Activated CD4-positive, CD25-positive, alpha-beta regulatory T cell (primary cell): ENCODE measurements around the gene ANKS1B.
"Not testable (repeated sequence)": the region's sequence is repeated elsewhere in the genome, so short reads cannot be mapped to it uniquely, and the experiment has no call there.

ENCODE experiments used
- DNase-seq, 4 experiments: peaks; one replicate each; lab custom pipeline; 2025; lab: John Stamatoyannopoulos, UW

The ANKS1B gene

GRCh38 chr12:99870085-99870484 is 114.7 kb downstream of the ANKS1B start:
- no peak for DNase-seq

DNA sequence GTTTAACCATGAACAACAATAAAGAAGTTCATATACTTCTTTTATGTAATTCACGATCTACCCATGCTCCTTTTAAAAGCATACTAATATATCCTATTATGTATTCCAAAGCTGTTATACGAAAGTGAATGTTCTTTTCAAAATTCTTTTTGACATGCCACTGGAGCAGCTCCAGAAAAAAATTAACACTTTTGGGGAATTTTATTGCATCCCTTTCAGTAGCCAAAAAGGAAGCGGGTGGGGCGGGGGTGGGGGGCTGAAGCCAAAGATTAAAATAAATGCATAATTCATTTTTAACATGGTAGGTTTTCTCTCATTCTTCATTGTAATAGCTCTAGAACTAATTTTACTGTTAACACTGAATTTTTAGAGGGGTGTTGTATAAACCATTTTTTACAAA is 123.0 kb downstream of the ANKS1B start:
- no peak for DNase-seq

GRCh38 chr12:99859126-99859525 is 125.6 kb downstream of the ANKS1B start:
- DNase-seq = no peak

DNA sequence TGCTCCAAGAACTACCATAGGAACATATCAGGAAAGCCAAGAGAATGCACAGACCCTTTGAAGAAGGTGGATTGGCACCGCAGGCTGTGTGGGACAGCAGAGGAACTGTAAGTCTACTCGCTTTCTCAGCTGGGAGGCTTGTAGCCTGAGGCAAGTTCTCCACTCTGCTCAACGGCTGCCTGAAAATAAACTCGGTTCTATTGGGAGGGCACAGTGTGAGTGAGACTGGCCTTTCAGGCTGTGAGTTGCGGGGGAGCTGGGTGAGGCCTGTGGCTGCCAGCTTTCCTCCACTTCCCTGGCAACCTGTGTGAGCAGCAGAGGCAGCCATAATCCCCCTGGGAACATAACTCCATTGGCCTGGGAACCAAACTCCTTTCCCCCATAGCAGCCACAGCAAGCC is 132.1 kb downstream of the ANKS1B start:
- DNase-seq = no peak

DNA sequence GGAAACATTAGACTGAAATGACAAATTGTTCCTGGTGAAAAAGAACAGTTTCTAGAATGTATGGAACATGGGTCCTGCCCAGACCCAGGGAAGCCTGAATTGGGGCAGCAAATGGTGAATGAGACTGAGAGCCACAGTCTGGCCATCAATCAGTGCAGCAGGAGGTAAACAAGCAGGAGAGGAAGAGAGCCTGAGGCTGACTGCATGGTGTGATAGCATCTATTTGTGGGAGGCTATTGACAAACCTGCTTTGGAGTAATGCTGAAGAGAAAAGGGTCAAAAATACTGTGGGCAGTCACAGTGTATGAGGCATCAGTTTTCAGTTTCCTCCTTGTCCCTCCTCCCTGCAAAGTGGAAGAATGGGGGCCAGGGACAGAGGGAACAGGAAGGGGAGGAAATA is 136.8 kb downstream of the ANKS1B start:
- no peak for DNase-seq

DNA sequence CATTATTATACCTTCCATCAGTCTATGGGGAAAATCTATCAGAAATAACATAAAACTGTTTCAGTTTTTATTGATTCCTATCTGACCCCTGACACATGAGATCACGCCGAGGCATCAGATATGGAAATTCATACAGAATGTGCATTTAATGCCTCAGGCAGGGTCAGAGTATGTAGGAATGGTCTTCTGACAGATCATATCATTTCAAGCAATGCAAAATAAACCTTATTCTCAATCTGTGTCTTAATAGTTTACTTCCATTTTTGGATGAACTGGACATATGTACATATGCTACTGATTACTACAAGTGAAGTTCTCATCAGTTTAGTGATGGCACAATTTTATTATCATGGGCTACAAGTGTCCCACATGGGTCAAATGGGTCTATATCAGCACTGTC is 150.0 kb downstream of the ANKS1B start:
- DNase-seq = no peak

DNA sequence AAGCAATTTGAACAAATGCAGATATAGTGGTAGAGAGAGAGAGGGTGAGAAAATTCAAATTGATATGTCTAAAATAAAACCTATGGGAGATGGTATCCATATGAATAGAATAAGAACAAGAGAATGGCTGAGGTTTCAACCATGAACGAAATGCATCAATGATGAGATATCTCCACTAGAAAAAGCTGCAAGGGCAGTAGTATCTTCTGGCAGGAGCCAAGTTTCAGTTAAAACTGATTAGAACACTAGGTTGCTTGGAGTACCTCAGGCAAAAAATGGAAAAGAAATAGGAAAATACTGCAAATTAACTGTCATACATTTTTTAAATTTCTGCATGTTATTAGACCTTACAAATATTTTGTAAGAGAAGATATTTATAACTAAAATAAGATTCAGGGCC is 151.3 kb downstream of the ANKS1B start:
- no peak for DNase-seq

- DNase-seq = no peak
These were observed 159.7 kb downstream of the ANKS1B start for GRCh38 chr12:99824900-99825542.

- DNase-seq = no peak
These were observed 162.5 kb downstream of the ANKS1B start for GRCh38 chr12:99822273-99822672.

- DNase-seq = no peak
These were observed 173.8 kb downstream of the ANKS1B start for GRCh38 chr12:99810718-99811593.

DNA sequence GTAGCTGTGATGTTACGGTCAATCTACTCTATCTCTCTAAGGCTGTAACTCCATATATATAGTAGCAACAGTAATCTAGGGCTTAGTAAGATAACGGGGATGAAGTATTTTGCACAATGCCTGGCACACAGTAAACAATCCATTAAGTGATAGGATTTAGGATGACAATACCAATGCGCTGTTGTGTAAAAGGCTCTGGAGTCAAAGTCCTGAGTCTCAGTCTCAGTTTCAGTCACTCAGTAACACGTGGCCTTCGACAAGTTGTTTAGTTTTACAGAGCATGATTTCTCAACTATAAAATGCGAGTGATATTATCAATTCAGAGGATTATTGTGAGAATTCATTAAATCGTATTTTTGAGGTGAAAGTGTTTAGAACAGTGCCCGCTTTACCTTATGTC is 174.8 kb downstream of the ANKS1B start:
- no peak for DNase-seq

GRCh38 chr12:99806304-99806703 is 178.4 kb downstream of the ANKS1B start:
- no peak for DNase-seq

GRCh38 chr12:99804715-99805114 is 180.0 kb downstream of the ANKS1B start:
- DNase-seq = no peak

GRCh38 chr12:99800605-99801004 is 184.1 kb downstream of the ANKS1B start:
- DNase-seq = no peak

- DNase-seq = not testable (repeated sequence)
These were observed 186.8 kb downstream of the ANKS1B start for GRCh38 chr12:99797931-99798330.

DNA sequence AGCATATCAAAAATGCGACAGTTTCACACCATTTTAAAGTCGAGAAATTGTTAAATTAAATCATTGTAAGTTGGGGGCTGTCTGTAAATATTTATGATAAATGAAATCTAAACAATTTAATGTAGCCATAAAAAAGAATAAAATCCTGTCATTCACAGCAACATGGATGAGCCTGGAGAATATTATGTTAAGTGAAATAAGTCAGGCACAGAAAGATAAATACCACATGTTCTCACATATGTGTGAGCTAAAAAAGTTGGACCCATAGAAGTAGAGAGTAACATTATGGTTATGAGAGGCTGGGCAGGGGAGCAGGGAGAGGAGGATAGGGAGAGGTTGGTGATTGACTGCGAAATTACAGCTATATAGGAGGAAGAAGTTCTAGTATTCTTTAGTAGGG is 201.3 kb downstream of the ANKS1B start:
- DNase-seq = no peak

GRCh38 chr12:99772274-99772673 is 212.5 kb downstream of the ANKS1B start:
- DNase-seq = no peak

- no peak for DNase-seq
These were observed 213.1 kb downstream of the ANKS1B start for GRCh38 chr12:99771659-99772058.

- no peak for DNase-seq
These were observed 215.2 kb downstream of the ANKS1B start for GRCh38 chr12:99769396-99769980.

GRCh38 chr12:99768758-99769157 is 216.0 kb downstream of the ANKS1B start:
- no peak for DNase-seq

DNA sequence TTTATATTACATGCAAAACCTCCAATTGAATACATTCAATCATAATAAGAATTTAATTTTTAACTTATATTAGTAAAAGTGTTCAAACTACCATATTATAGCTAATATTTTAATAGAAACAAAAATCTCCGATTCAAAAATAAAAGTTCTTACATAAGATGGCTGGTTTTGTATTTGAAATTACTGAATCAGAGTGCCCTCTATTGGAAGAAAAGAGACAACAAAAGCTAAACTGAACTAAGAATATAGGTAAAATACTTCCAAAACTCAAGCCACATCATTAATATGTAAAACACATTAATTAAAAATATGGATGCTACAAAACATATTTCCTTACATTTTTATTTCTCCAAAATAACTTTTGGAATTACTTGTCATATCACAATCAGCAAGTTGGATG is 216.9 kb downstream of the ANKS1B start:
- no peak for DNase-seq

DNA sequence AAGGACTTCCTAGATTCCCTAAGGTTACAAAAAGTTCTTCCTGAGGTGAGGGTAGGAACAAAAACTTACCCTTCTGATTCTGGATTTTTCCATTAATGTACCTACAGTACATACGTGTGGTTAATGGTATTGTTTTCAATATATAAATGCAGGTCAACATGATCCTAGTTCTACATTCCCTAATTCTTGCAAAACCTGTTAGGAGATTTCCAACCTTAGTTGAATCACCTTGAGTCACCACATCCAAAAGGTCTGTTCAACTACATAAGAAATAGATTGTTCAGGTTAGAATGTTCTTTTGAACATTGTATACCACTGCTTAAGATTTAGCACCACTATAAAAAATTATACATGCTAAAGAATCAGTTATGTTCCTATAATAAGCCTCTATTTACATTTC is 218.3 kb downstream of the ANKS1B start:
- no peak for DNase-seq

DNA sequence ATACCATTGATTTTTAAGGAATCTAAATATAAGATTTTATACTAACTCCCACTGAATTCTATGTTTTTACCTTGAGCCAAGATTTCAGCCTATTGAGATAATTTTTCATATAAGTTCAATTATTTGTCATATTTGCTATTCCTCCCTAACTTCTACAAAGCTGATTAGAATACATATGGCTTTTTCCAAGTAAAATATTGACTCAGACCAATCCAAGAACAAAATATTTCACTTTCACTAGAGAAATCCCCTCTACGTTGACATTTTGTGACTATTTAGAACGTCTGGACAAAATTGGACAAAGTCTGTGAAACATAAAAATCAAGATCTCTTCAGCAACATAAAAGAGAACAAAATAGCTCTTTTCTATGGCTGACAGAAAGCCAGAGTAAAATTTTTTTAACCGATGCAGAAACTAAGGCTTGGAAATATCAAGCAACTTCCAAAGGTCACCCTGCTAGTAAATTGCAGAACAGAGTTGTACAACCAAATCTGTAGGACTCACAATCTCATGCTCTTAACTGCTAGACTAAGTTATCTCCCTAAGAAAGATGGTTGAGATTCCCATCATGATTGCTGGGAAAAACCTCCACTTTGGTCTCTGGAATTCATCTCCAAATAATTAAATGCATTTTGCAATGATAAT is 219.1 kb downstream of the ANKS1B start:
- no peak for DNase-seq
